OCI-LY7 (cell line): ENCODE data around the gene GGA3. TPM values are rescaled to one million over a fixed set of nuclear protein-coding genes. Genes with fewer than 3 reads are reported as not detected.

Experiments
- Bru-seq: library from RNA; stranded (reverse); fragments of 400-500 nt; gene quantifications from one replicate; lab custom pipeline; 2021; lab: Mats Ljungman, UMichigan
- BruChase-seq, 2 experiments: library from RNA; stranded (reverse); fragments of 400-500 nt; gene quantifications; one replicate each; lab custom pipeline; 2021; lab: Mats Ljungman, UMichigan
- BruUV-seq: library from RNA; stranded (reverse); fragments of 400-500 nt; replicated peaks from 2 replicates; lab custom pipeline; 2021; lab: Mats Ljungman, UMichigan
- CTCF ChIA-PET: fragments of 300-600 bp; sonication (Branson Sonifier 250); formaldehyde crosslinking; loops from one replicate; lab custom pipeline; 2022; ENCODE audit warnings: antibody characterized with exemption; ENCODE audit not compliant: unreplicated experiment; lab: Charles Lee
- POLR2A ChIA-PET: fragments of 300-600 bp; sonication (Branson Sonifier 250); formaldehyde crosslinking; loops from one replicate; lab custom pipeline; 2022; ENCODE audit warnings: antibody characterized with exemption; lab: Charles Lee
- DNase-seq: peaks from one replicate; pipeline ENCODE4 v3.0.0-alpha.2; 2015; ENCODE audit warnings: low spot score
- H2AFZ ChIP-seq: fragments of 200-600 bp; sonication (generic), shearing (Covaris generic); 2 replicates; pipeline ENCODE4 v1.6.1; 2014; ENCODE audit warnings: mild to moderate bottlenecking, antibody characterized with exemption, low read length, moderate library complexity
- H3K27ac ChIP-seq: fragments of 200-600 bp; sonication (generic); 2 replicates; pipeline ENCODE4 v1.5.1; 2014; ENCODE audit warnings: mixed run types, low read depth, mild to moderate bottlenecking, moderate library complexity, low read length, inconsistent platforms; ENCODE audit not compliant: poor library complexity, severe bottlenecking
- H3K36me3 ChIP-seq: fragments of 200-600 bp; sonication (generic); 2 replicates; pipeline ENCODE4 v1.6.1; 2014; ENCODE audit warnings: mild to moderate bottlenecking, antibody characterized with exemption, low read length, moderate library complexity, mixed read lengths; ENCODE audit not compliant: insufficient read depth
- H3K4me1 ChIP-seq: fragments of 200-600 bp; sonication (generic); 2 replicates; pipeline ENCODE4 v1.5.1; 2014; ENCODE audit warnings: mild to moderate bottlenecking, low read length; ENCODE audit not compliant: insufficient read depth, poor library complexity, severe bottlenecking
- H3K4me2 ChIP-seq: fragments of 200-600 bp; sonication (generic); 2 replicates; pipeline ENCODE4 v1.6.1; 2014; ENCODE audit warnings: mild to moderate bottlenecking, low read length
- H3K4me3 ChIP-seq: fragments of 200-600 bp; sonication (generic); 2 replicates; pipeline ENCODE4 v1.5.1; 2014; ENCODE audit warnings: mild to moderate bottlenecking, low read depth, low read length; ENCODE audit not compliant: poor library complexity, severe bottlenecking
- H3K79me2 ChIP-seq: fragments of 200-600 bp; sonication (generic); 2 replicates; pipeline ENCODE4 v1.6.1; 2016; ENCODE audit warnings: low read depth, mild to moderate bottlenecking, low read length, moderate library complexity, mixed read lengths; ENCODE audit not compliant: insufficient read depth
- H3K9me2 ChIP-seq: fragments of 200-600 bp; sonication (generic); 2 replicates; pipeline ENCODE4 v1.6.1; 2016; ENCODE audit warnings: mild to moderate bottlenecking, low read length, mixed read lengths; ENCODE audit not compliant: insufficient read depth
- H3K9me3 ChIP-seq: fragments of 200-600 bp; sonication (generic); 2 replicates; pipeline ENCODE4 v1.6.1; 2014; ENCODE audit warnings: mild to moderate bottlenecking, mixed run types, low read length, mixed read lengths
- H4K20me1 ChIP-seq: fragments of 200-600 bp; sonication (generic); 2 replicates; pipeline ENCODE4 v1.6.1; 2014; ENCODE audit warnings: mild to moderate bottlenecking, antibody characterized with exemption, low read length, moderate library complexity, mixed read lengths; ENCODE audit not compliant: insufficient read depth
- CTCF ChIP-seq: fragments of 200-600 bp; sonication (generic); conservative IDR thresholded peaks from 2 replicates; pipeline ENCODE4 v1.5.1; 2014; ENCODE audit warnings: mild to moderate bottlenecking, antibody characterized with exemption, low read length, moderate library complexity, mixed read lengths
- EZH2phosphoT487 ChIP-seq: fragments of 200-600 bp; sonication (generic); IDR thresholded peaks from 2 replicates; pipeline ENCODE4 v1.6.1; 2018; ENCODE audit warnings: low read depth, borderline replicate concordance, mild to moderate bottlenecking, mixed run types, antibody characterized with exemption, low read length, moderate library complexity, mixed read lengths
- intact Hi-C: fragments of 100-400 bp; cut with micrococcal nuclease; formaldehyde crosslinking; loops from one replicate; pipeline ENCODE4 v1.10.0; 2022; ENCODE audit not compliant: unreplicated experiment
- long read RNA-seq: library from polyadenylated mRNA; stranded (forward); transcript quantifications from one replicate; pipeline ENCODE4 v2.0.0, GENCODE V29; 2022
- total RNA-seq, 2 experiments: library from RNA; depleted of rRNA in 1 of 2; stranded (reverse); fragments of >200 nt in 1 of 2; shearing (Covaris generic) in 1 of 2; gene quantifications; 2 replicates each; pipeline ENCODE4 v1.2.3, GENCODE V29; 2014 to 2022

Gene GGA3
- 52.3 and 77.6 TPM in 2 replicates for total RNA-seq (2014; rRNA removed; shearing (Covaris generic))
- total RNA-seq (2022), result 106 and 122 TPM in 2 replicates
- percentile 79 among the genes with signal in this experiment for Bru-seq, nascent RNA
- BruChase-seq, experiment 1, labeled RNA remaining after a 6-hour chase, result percentile 95 among the genes with signal in this experiment
- percentile 91 among the genes with signal in this experiment for BruChase-seq, experiment 2, labeled RNA remaining after a 2-hour chase
- long read RNA-seq, full-length matches to known transcripts, result 60 of 123 reads
- long read RNA-seq, partial matches to known transcripts, result 18 of 123 reads
- long read RNA-seq, other reads (novel, unspliced or antisense), result 45 of 123 reads

GRCh38 chr17:75261336-75262111 is at the start of gene GGA3, which contains the start of gene MRPS7:
TSS of gene GGA3 (minus strand) at chr17:75261606. CDS start at chr17:75261587, 19 bp downstream.
TSS of gene MRPS7 (plus strand) at chr17:75261879. CDS start at chr17:75261901, 22 bp downstream.
- H3K36me3 ChIP-seq, result peaks cover 44% of the 10 kb centered on the region
- H3K9me3 ChIP-seq, result no peaks in the 10 kb centered on the region
- H3K27ac ChIP-seq, result peak within 1 kb of the TSS; percentile 68
- peaks cover 17% of the 10 kb centered on the region; the same call in 1 of the 2 replicates for H4K20me1 ChIP-seq
- intact Hi-C loops, result loop anchor here (2.0 kb wide), 1 partner anchor 151 kb away; no protein-coding TSS in a partner anchor
- BruUV-seq, result no TSS peak
- peak within 1 kb of the TSS; percentile 62 for H2AFZ ChIP-seq
- CTCF ChIA-PET, result interaction anchor here (1.1 to 3.5 kb wide), 6 partner anchors 9 to 28 kb away, joined by 3 to 31 read pairs (median 5); partner anchors contain the start of genes MIF4GD and SLC25A19
- peak; percentile 99 for DNase-seq
- H3K4me3 ChIP-seq, result peak within 1 kb of the TSS; percentile 79
- H3K9me2 ChIP-seq, result no peaks in the 10 kb centered on the region
- peak within 1 kb of the TSS; percentile 92 for H3K4me2 ChIP-seq
- TF ChIP-seq EZH2phosphoT487 (no peak), CTCF (no peak; the same call in none of the 2 replicates)
- H3K4me1 ChIP-seq, result peaks cover 26% of the 10 kb centered on the region
- peaks cover 57% of the 10 kb centered on the region for H3K79me2 ChIP-seq
- POLR2A ChIA-PET, result interaction anchor here (0.6 to 4.6 kb wide), 24 partner anchors 9 to 259 kb away, joined by 3 to 59 read pairs (median 5); partner anchors contain the start of genes GRB2, MIF4GD, SLC25A19 and TMEM94

- DNase-seq, result no peak
- H2AFZ ChIP-seq, result no peak overlapping the region
- no TSS peak for BruUV-seq
- no peak overlapping the region for H3K27ac ChIP-seq
- no peak overlapping the region for H3K4me3 ChIP-seq
- ChIA-PET CTCF (no interaction called here), POLR2A (interaction anchor here (0.8 to 1.7 kb wide), 5 partner anchors 11 to 37 kb away, joined by 3 to 8 read pairs (median 5); no protein-coding TSS in a partner anchor)
- H3K9me2 ChIP-seq, result no peaks in the 10 kb centered on the region
- no peaks in the 10 kb centered on the region for H3K36me3 ChIP-seq
- TF ChIP-seq CTCF, result no peak
- no peak for TF ChIP-seq EZH2phosphoT487
- no peaks in the 10 kb centered on the region for H3K79me2 ChIP-seq
- H3K9me3 ChIP-seq, result no peaks in the 10 kb centered on the region
- no peak overlapping the region for H3K4me2 ChIP-seq
- H3K4me1 ChIP-seq, result peaks cover 34% of the 10 kb centered on the region
- no peaks in the 10 kb centered on the region for H4K20me1 ChIP-seq
- intact Hi-C loops, result no loop called here
Observed at GRCh38 chr17:75308732-75309629, 47.6 kb upstream of the GGA3 start.
